Peyer's patch (tissue), 4 donors: ENCODE measurements around the gene FUT8.

Experiments
- POLR2A ChIP-seq, 2 donors: fragments of 450-650 bp; IDR thresholded peaks; one replicate each; pipeline ENCODE4 v1.5.1; 2017; ENCODE audit warnings: antibody characterized with exemption in 2 of 2, mild to moderate bottlenecking in 2 of 2, moderate library complexity in 2 of 2
- TF ChIP-seq, protein P1 (sequence below), 6 experiments: fragments of 450-650 bp in 4 of 6; fragments of 200-600 bp in 2 of 6; sonication (generic) in 1 of 6; IDR thresholded peaks; one replicate each; pipeline ENCODE4 v1.5.1; 2017 to 2019; ENCODE audit warnings: antibody characterized with exemption in 6 of 6, mild to moderate bottlenecking in 3 of 6, moderate library complexity in 1 of 6

DNA sequence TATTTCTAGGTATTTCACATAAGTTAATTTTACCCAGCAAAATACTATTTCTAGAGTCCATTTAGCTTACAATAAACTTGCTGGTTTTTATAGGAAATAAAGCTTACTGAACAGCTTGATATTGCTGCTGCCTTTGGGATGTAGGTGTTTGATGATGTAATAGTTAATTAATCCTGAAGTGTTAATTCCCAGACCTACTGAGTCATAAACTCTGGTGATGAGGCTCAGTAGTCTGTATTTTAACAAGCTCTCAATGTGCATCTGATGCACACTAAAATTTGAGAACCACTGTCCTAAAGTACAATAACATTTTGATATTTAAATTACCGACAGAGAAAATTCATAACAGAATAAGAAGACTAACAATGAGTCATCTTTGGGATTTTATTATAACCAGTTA lies 168.4 kb downstream of the FUT8 start:
- TF ChIP-seq, protein P1, sequence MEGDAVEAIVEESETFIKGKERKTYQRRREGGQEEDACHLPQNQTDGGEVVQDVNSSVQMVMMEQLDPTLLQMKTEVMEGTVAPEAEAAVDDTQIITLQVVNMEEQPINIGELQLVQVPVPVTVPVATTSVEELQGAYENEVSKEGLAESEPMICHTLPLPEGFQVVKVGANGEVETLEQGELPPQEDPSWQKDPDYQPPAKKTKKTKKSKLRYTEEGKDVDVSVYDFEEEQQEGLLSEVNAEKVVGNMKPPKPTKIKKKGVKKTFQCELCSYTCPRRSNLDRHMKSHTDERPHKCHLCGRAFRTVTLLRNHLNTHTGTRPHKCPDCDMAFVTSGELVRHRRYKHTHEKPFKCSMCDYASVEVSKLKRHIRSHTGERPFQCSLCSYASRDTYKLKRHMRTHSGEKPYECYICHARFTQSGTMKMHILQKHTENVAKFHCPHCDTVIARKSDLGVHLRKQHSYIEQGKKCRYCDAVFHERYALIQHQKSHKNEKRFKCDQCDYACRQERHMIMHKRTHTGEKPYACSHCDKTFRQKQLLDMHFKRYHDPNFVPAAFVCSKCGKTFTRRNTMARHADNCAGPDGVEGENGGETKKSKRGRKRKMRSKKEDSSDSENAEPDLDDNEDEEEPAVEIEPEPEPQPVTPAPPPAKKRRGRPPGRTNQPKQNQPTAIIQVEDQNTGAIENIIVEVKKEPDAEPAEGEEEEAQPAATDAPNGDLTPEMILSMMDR (IDR thresholded peaks at IDR 0.05): no peak
- TF ChIP-seq POLR2A (IDR thresholded peaks at IDR 0.05): no peak
